H1 (cell line): ENCODE results near the gene UGT1A8. TPM values are rescaled to one million over a fixed set of nuclear protein-coding genes. Genes with fewer than 3 reads are reported as not detected.

Experiments used
- CTCF ChIA-PET: fragments of 300-600 bp; sonication (Branson Sonifier 250); formaldehyde crosslinking; loops from one replicate; lab custom pipeline; 2021; ENCODE audit not compliant: partially characterized antibody; lab: Charles Lee
- POLR2A ChIA-PET: fragments of 300-600 bp; sonication (Branson Sonifier 250); formaldehyde crosslinking; loops from one replicate; lab custom pipeline; 2021; ENCODE audit warnings: inconsistent platforms; ENCODE audit not compliant: partially characterized antibody; lab: Charles Lee
- DNase-seq, 2 experiments: peaks; one replicate each; pipeline versions ENCODE4 v3.0.0 to v3.0.0-alpha.2; 2010 to 2022; ENCODE audit warnings: low spot score in 2 of 2, low read depth in 1 of 2, mixed read lengths in 1 of 2
- FAIRE-seq: peaks from 2 replicates; lab custom pipeline; 2011; peaks lifted over from hg19 to GRCh38; lab: Jason Lieb, UNC
- H2AFZ ChIP-seq: 2 replicates; pipeline ENCODE4 v1.8.1; 2012; ENCODE audit warnings: low read length, inconsistent platforms
- H2AK5ac ChIP-seq: 2 replicates; pipeline ENCODE4 v1.6.1; 2013; ENCODE audit warnings: low read depth, low read length
- H2BK120ac ChIP-seq: replicated peaks from 2 replicates; pipeline ENCODE3; 2013; ENCODE audit warnings: low read depth, low read length, inconsistent platforms
- H2BK12ac ChIP-seq: 2 replicates; pipeline ENCODE4 v1.6.1; 2013; ENCODE audit warnings: low read depth, low read length
- H2BK15ac ChIP-seq: 2 replicates; pipeline ENCODE4 v1.6.1; 2013; ENCODE audit warnings: low read length
- H2BK20ac ChIP-seq: 2 replicates; pipeline ENCODE4 v1.6.1; 2013; ENCODE audit warnings: low read length
- H2BK5ac ChIP-seq: 2 replicates; pipeline ENCODE4 v1.6.1; 2013; ENCODE audit warnings: low read depth, low read length
- H3K14ac ChIP-seq: 2 replicates; pipeline ENCODE4 v1.6.1; 2013; ENCODE audit warnings: inconsistent platforms; ENCODE audit not compliant: insufficient read length
- H3K18ac ChIP-seq: 2 replicates; pipeline ENCODE4 v1.6.1; 2013; ENCODE audit warnings: low read length; ENCODE audit errors: extremely low read depth
- H3K23ac ChIP-seq: 2 replicates; pipeline ENCODE4 v1.6.1; 2013; ENCODE audit warnings: inconsistent platforms; ENCODE audit not compliant: insufficient read length
- H3K23me2 ChIP-seq: 2 replicates; pipeline ENCODE4 v1.6.1; 2013; ENCODE audit warnings: low read depth, low read length
- H3K27ac ChIP-seq: 2 replicates; pipeline ENCODE4 v1.6.1; 2011; ENCODE audit warnings: low read depth, low read length, inconsistent platforms
- H3K27me3 ChIP-seq, 4 experiments: replicated peaks in 1 of 4; 1 replicate in 1 of 4; 2 replicates in 3 of 4; pipeline versions ENCODE4 v1.6.1 to v1.8.1; 2011 to 2013; ENCODE audit warnings: low read length in 3 of 4, mild to moderate bottlenecking in 3 of 4, inconsistent platforms in 2 of 4, mixed read lengths in 2 of 4, moderate library complexity in 1 of 4; ENCODE audit not compliant: control insufficient read depth in 3 of 4, insufficient read depth in 3 of 4; ENCODE audit errors: extremely low read depth in 1 of 4
- H3K36me3 ChIP-seq, 4 experiments: 2 replicates each; pipeline versions ENCODE4 v1.6.1 to v1.8.1; 2011 to 2013; ENCODE audit warnings: mild to moderate bottlenecking in 4 of 4, low read length in 3 of 4, moderate library complexity in 2 of 4, control low read depth in 1 of 4, inconsistent platforms in 1 of 4; ENCODE audit not compliant: insufficient read depth in 4 of 4, control insufficient read depth in 2 of 4
- H3K4ac ChIP-seq: replicated peaks from 2 replicates; pipeline ENCODE3; 2013; ENCODE audit warnings: low read length, low read depth, mixed read lengths, inconsistent platforms; ENCODE audit not compliant: insufficient read length
- H3K4me1 ChIP-seq, 4 experiments: replicated peaks in 1 of 4; 1 replicate in 1 of 4; 2 replicates in 3 of 4; pipeline versions ENCODE4 v1.6.1 to v1.8.1; 2011 to 2013; ENCODE audit warnings: low read length in 3 of 4, inconsistent platforms in 2 of 4, mixed read lengths in 1 of 4; ENCODE audit not compliant: insufficient read depth in 4 of 4, control insufficient read depth in 3 of 4
- H3K4me2 ChIP-seq, 2 experiments: 2 replicates each; pipeline versions ENCODE4 v1.6.1 to v1.8.1; 2011 to 2013; ENCODE audit warnings: low read depth in 2 of 2, low read length in 2 of 2, control low read depth in 1 of 2, inconsistent platforms in 1 of 2, mild to moderate bottlenecking in 1 of 2; ENCODE audit not compliant: insufficient read depth in 1 of 2
- H3K4me3 ChIP-seq, 4 experiments: fragments of 200-600, 300-600 bp in 1 of 4; sonication (generic), shearing (Covaris generic), sonication (Bioruptor Twin) in 1 of 4; 2 replicates each; pipeline versions ENCODE4 v1.5.1 to v1.8.1; 2011 to 2016; ENCODE audit warnings: low read length in 4 of 4, low read depth in 3 of 4, control low read depth in 2 of 4, inconsistent platforms in 2 of 4, mild to moderate bottlenecking in 2 of 4, mixed read lengths in 1 of 4, moderate library complexity in 1 of 4; ENCODE audit not compliant: insufficient read depth in 2 of 4; ENCODE audit errors: extremely low read depth in 1 of 4
- H3K56ac ChIP-seq: replicated peaks from 2 replicates; pipeline ENCODE3; 2013; ENCODE audit warnings: low read depth, mild to moderate bottlenecking, mixed read lengths, low read length, inconsistent platforms; ENCODE audit not compliant: insufficient read length
- H3K79me1 ChIP-seq: 2 replicates; pipeline ENCODE4 v1.6.1; 2013; ENCODE audit warnings: low read depth, low read length, control low read depth
- H3K79me2 ChIP-seq, 2 experiments: 2 replicates each; pipeline versions ENCODE4 v1.6.1 to v1.8.1; 2012 to 2013; ENCODE audit warnings: low read length in 2 of 2, mild to moderate bottlenecking in 2 of 2, inconsistent platforms in 1 of 2; ENCODE audit not compliant: insufficient read depth in 2 of 2, control insufficient read depth in 1 of 2
- H3K9ac ChIP-seq, 4 experiments: replicated peaks in 1 of 4; 1 replicate in 1 of 4; 2 replicates in 3 of 4; pipeline versions ENCODE4 v1.6.1 to v1.8.1; 2011 to 2013; ENCODE audit warnings: low read depth in 3 of 4, low read length in 3 of 4, control low read depth in 2 of 4, mild to moderate bottlenecking in 2 of 4, moderate library complexity in 2 of 4, inconsistent platforms in 1 of 4; ENCODE audit errors: extremely low read depth in 1 of 4
- H3K9me3 ChIP-seq, 2 experiments: 2 replicates each; pipeline versions ENCODE4 v1.6.1 to v1.8.1; 2012 to 2013; ENCODE audit warnings: mild to moderate bottlenecking in 2 of 2, moderate library complexity in 2 of 2, control low read depth in 1 of 2, inconsistent platforms in 1 of 2, low read depth in 1 of 2, low read length in 1 of 2, mixed read lengths in 1 of 2; ENCODE audit not compliant: insufficient read depth in 2 of 2
- H4K20me1 ChIP-seq, 2 experiments: replicated peaks in 1 of 2; 2 replicates each; pipeline versions ENCODE3 to v1.8.1; 2011 to 2013; ENCODE audit warnings: inconsistent platforms in 2 of 2, low read length in 2 of 2, mild to moderate bottlenecking in 1 of 2; ENCODE audit not compliant: insufficient read depth in 2 of 2, control insufficient read depth in 1 of 2
- H4K5ac ChIP-seq: 2 replicates; pipeline ENCODE4 v1.6.1; 2013; ENCODE audit warnings: low read length, low read depth, mixed read lengths, inconsistent platforms; ENCODE audit not compliant: insufficient read length
- H4K8ac ChIP-seq: 2 replicates; pipeline ENCODE4 v1.8.0; 2013; ENCODE audit warnings: mild to moderate bottlenecking, moderate library complexity, low read length, inconsistent platforms; ENCODE audit not compliant: insufficient read depth; ENCODE audit errors: extremely low read depth
- H4K91ac ChIP-seq: replicated peaks from 2 replicates; pipeline ENCODE3; 2013; ENCODE audit warnings: low read length, mixed read lengths, inconsistent platforms; ENCODE audit not compliant: insufficient read length
- GTF2F1 ChIP-seq: IDR thresholded peaks from 2 replicates; pipeline ENCODE4 v1.6.1; 2012; ENCODE audit warnings: low read depth, low read length, improper control_type of control experiment, borderline replicate concordance
- POU5F1 ChIP-seq: IDR thresholded peaks from 2 replicates; pipeline ENCODE4 v1.6.1; 2011; ENCODE audit warnings: low read depth, mild to moderate bottlenecking, low read length, moderate library complexity
- SP4 ChIP-seq: IDR thresholded peaks from 2 replicates; pipeline ENCODE4 v1.6.1; 2012; ENCODE audit warnings: low read length, inconsistent platforms
- WGBS, 2 experiments: shearing (Covaris generic) in 1 of 2; methylation state at CpG; one replicate each; pipeline versions ENCODE4 v1.1.6 to v1.1.7; 2013 to 2015; ENCODE audit warnings: low lambda C conversion rate in 2 of 2, mixed read lengths in 2 of 2, inconsistent platforms in 1 of 2, low coverage in 1 of 2, missing lambda C conversion rate in 1 of 2; ENCODE audit not compliant: insufficient replicate concordance in 2 of 2, insufficient coverage in 1 of 2, insufficient read length in 1 of 2; ENCODE audit errors: extremely low coverage in 1 of 2, missing lambda C conversion rate in 1 of 2; 5-methylcytosine and 5-hydroxymethylcytosine counted together
- polyA plus RNA-seq, 7 experiments: library from polyadenylated mRNA; depleted of rRNA in 3 of 7; stranded (reverse) in 5 of 7; unstranded in 2 of 7; fragments of >200 nt in 5 of 7; fragments of 200-250 nt in 2 of 7; gene quantifications; 1 replicate in 5 of 7; 2 replicates in 1 of 7; 4 replicates in 1 of 7; pipeline versions ENCODE4 v1.2.1 to v1.2.3, GENCODE V29; 2011 to 2013; ENCODE audit warnings: missing spikeins in 2 of 7, mixed read lengths in 2 of 7
- total RNA-seq: library from RNA; stranded (reverse); fragmentation: NEBNext Ultra II Directional; extraction: Animal tissue kit (Norgen Biotek cat#: 25700); gene quantifications from 2 replicates; pipeline ENCODE4 v1.2.1, GENCODE V29; 2021

UGT1A8 gene
- total and polyA plus RNA-seq, 2 of the 8 experiments (the other 6 are each of a cell fraction or from before 2014, with no cell fraction given): not detected

- Histone ChIP-seq H3K56ac (no peak overlapping the region), H3K4ac (no peak overlapping the region), H3K18ac (no peak overlapping the region), H3K36me3 (no peaks in the 10 kb centered on the region), H4K20me1 (no peaks in the 10 kb centered on the region), H3K79me1 (no peaks in the 10 kb centered on the region), H2BK5ac (no peak overlapping the region), H2BK15ac (no peak overlapping the region), H4K8ac (no peak overlapping the region), H2BK20ac (no peak overlapping the region), H2BK12ac (no peak overlapping the region), H3K4me2 (no peak overlapping the region), H4K5ac (no peak overlapping the region), H3K4me1 (no peaks in the 10 kb centered on the region; a peak in 1 of 7 replicates), H2AFZ (no peak overlapping the region), H3K9me3 (no peaks in the 10 kb centered on the region), H2AK5ac (no peak overlapping the region), H3K14ac (no peak overlapping the region), H3K23ac (no peak overlapping the region), H3K9ac (no peak overlapping the region), H3K27me3 (no peaks in the 10 kb centered on the region), H3K27ac (no peak overlapping the region), H2BK120ac (no peak overlapping the region), H4K91ac (no peak overlapping the region), H3K79me2 (no peaks in the 10 kb centered on the region), H3K4me3 (no peak overlapping the region), H3K23me2 (no peaks in the 10 kb centered on the region)
- FAIRE-seq (no peak), DNase-seq (no peak)
- POLR2A ChIA-PET: no interaction called here
- no peak for TF ChIP-seq POU5F1
- TF ChIP-seq GTF2F1: no peak
- no peak for TF ChIP-seq SP4
- CTCF ChIA-PET: interaction anchor here (0.8 kb wide), 1 partner anchor 579 kb away, joined by 3 read pairs; no protein-coding TSS in a partner anchor
- 88% methylated on average over 2 of the region's 2 CpGs; no CpG with 5 or more reads in 1 of the 2 experiments for WGBS, 2 experiments
Measured at GRCh38 chr2:233676046-233676445, 58.6 kb downstream of the UGT1A8 start.
